ENCODE data around the gene KCNJ10.

Gene KCNJ10

GRCh38 chr1:159979257-159979656 is 90.7 kb downstream of the KCNJ10 start:
- Histone ChIP-seq H2BK120ac (ENCODE audit: low read depth, low read length) (no peak overlapping the region), H3K4ac (ENCODE audit: low read length) (no peak overlapping the region), H2AFZ (ENCODE audit: low read length) (no peak overlapping the region), H3K27ac (replicated peaks; ENCODE audit: low read length) (no peak overlapping the region), H3K4me3 (ENCODE audit: low read length in 2 of 2) (no peak overlapping the region), H3K18ac (ENCODE audit: low read length) (no peak overlapping the region), H2AK5ac (ENCODE audit: low read depth, low read length) (no peak overlapping the region), H3K23ac (ENCODE audit: low read depth, low read length, poor library complexity) (no peak overlapping the region), H4K8ac (ENCODE audit: low read depth, low read length) (no peak overlapping the region), H3K36me3 (replicated peaks in 1 of 2; ENCODE audit: control insufficient read depth in 2 of 2, insufficient read depth in 2 of 2, low read length in 2 of 2) (no peaks in the 10 kb centered on the region), H3K27me3 (ENCODE audit: control insufficient read depth in 3 of 3, insufficient read depth in 3 of 3, low read depth in 1 of 3, low read length in 3 of 3) (peaks cover 0 to 47% (median 0%) of the 10 kb centered on the region in 3 experiments), H3K79me1 (ENCODE audit: low read depth, low read length) (no peaks in the 10 kb centered on the region), H3K9ac (ENCODE audit: low read depth, low read length, poor library complexity) (no peak overlapping the region), H3K4me2 (ENCODE audit: insufficient read depth, low read length, poor library complexity, severe bottlenecking) (no peak overlapping the region), H3K9me3 (replicated peaks in 1 of 2; ENCODE audit: control insufficient read depth in 2 of 2, insufficient read depth in 1 of 2, low read depth in 1 of 2, low read length in 2 of 2) (no peaks in the 10 kb centered on the region), H2BK15ac (ENCODE audit: low read length) (no peak overlapping the region), H2BK12ac (ENCODE audit: low read length) (no peak overlapping the region), H4K91ac (ENCODE audit: low read depth, low read length, poor library complexity) (no peak overlapping the region), H3K14ac (ENCODE audit: low read length) (no peak overlapping the region), H2BK5ac (ENCODE audit: low read length) (no peak overlapping the region), H3K4me1 (ENCODE audit: control insufficient read depth in 2 of 2, insufficient read depth in 1 of 2, low read depth in 1 of 2, low read length in 2 of 2) (no peaks in the 10 kb centered on the region)
- no peak for DNase-seq (ENCODE audit: low spot score)
- WGBS, 2 donors (ENCODE audit: extremely low coverage in 2 of 2, insufficient read length in 2 of 2, insufficient replicate concordance in 1 of 2): no CpG with 5 or more reads among the region's 3 CpGs

DNA sequence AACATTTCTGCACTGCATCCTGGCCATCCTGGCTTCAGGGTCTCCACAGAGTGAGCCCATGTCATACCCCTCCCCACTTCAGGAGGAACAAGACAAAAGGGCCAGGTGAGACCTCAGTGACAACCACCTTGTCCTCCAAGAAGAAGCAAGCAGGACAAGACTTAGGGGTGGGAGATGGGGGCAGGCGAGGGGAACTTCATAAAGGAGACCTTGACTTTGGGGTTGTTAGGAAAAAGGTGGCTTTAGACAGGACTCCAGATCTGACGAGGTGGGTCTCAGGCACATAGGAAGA is 91.9 kb downstream of the KCNJ10 start:
- Histone ChIP-seq H3K14ac (ENCODE audit: low read length) (no peak overlapping the region), H3K4me3 (ENCODE audit: low read length in 2 of 2) (no peak overlapping the region), H3K36me3 (replicated peaks in 1 of 2; ENCODE audit: control insufficient read depth in 2 of 2, insufficient read depth in 2 of 2, low read length in 2 of 2) (no peaks in the 10 kb centered on the region), H3K4me2 (ENCODE audit: insufficient read depth, low read length, poor library complexity, severe bottlenecking) (no peak overlapping the region), H2BK5ac (ENCODE audit: low read length) (no peak overlapping the region), H3K27me3 (ENCODE audit: control insufficient read depth in 3 of 3, insufficient read depth in 3 of 3, low read depth in 1 of 3, low read length in 3 of 3) (peaks cover 0 to 41% (median 0%) of the 10 kb centered on the region in 3 experiments), H2AFZ (ENCODE audit: low read length) (no peak overlapping the region), H3K9me3 (replicated peaks in 1 of 2; ENCODE audit: control insufficient read depth in 2 of 2, insufficient read depth in 1 of 2, low read depth in 1 of 2, low read length in 2 of 2) (no peaks in the 10 kb centered on the region), H3K79me1 (ENCODE audit: low read depth, low read length) (no peaks in the 10 kb centered on the region), H2BK12ac (ENCODE audit: low read length) (no peak overlapping the region), H3K4ac (ENCODE audit: low read length) (no peak overlapping the region), H4K8ac (ENCODE audit: low read depth, low read length) (no peak overlapping the region), H3K18ac (ENCODE audit: low read length) (no peak overlapping the region), H2BK15ac (ENCODE audit: low read length) (no peak overlapping the region), H3K4me1 (ENCODE audit: control insufficient read depth in 2 of 2, insufficient read depth in 1 of 2, low read depth in 1 of 2, low read length in 2 of 2) (no peaks in the 10 kb centered on the region), H3K27ac (replicated peaks; ENCODE audit: low read length) (no peak overlapping the region), H4K91ac (ENCODE audit: low read depth, low read length, poor library complexity) (no peak overlapping the region), H3K9ac (ENCODE audit: low read depth, low read length, poor library complexity) (no peak overlapping the region), H2AK5ac (ENCODE audit: low read depth, low read length) (no peak overlapping the region), H3K23ac (ENCODE audit: low read depth, low read length, poor library complexity) (no peak overlapping the region), H2BK120ac (ENCODE audit: low read depth, low read length) (no peak overlapping the region)
- WGBS, 2 donors (ENCODE audit: extremely low coverage in 2 of 2, insufficient read length in 2 of 2, insufficient replicate concordance in 1 of 2): no CpG with 5 or more reads among the region's 2 CpGs
- no peak for DNase-seq (ENCODE audit: low spot score)

- H2AFZ ChIP-seq (ENCODE audit: low read length): no peak overlapping the region
- no peak overlapping the region for H2BK5ac ChIP-seq (ENCODE audit: low read length)
- no peak overlapping the region for H3K14ac ChIP-seq (ENCODE audit: low read length)
- no peak overlapping the region for H4K8ac ChIP-seq (ENCODE audit: low read depth, low read length)
- H4K91ac ChIP-seq (ENCODE audit: low read depth, low read length, poor library complexity): peak overlapping the region; percentile 67
- no CpG with 5 or more reads among the region's 6 CpGs for WGBS, 2 donors (ENCODE audit: extremely low coverage in 2 of 2, insufficient read length in 2 of 2, insufficient replicate concordance in 1 of 2)
- H3K4me1 ChIP-seq (ENCODE audit: control insufficient read depth in 2 of 2, insufficient read depth in 1 of 2, low read depth in 1 of 2, low read length in 2 of 2): no peaks in the 10 kb centered on the region
- DNase-seq (ENCODE audit: low spot score): no peak
- H2BK12ac ChIP-seq (ENCODE audit: low read length): no peak overlapping the region
- H3K79me1 ChIP-seq (ENCODE audit: low read depth, low read length): no peaks in the 10 kb centered on the region
- no peak overlapping the region for H3K4ac ChIP-seq (ENCODE audit: low read length)
- H3K23ac ChIP-seq (ENCODE audit: low read depth, low read length, poor library complexity): no peak overlapping the region
- H3K36me3 ChIP-seq (replicated peaks in 1 of 2; ENCODE audit: control insufficient read depth in 2 of 2, insufficient read depth in 2 of 2, low read length in 2 of 2): no peaks in the 10 kb centered on the region
- H3K4me2 ChIP-seq (ENCODE audit: insufficient read depth, low read length, poor library complexity, severe bottlenecking): no peak overlapping the region
- no peak overlapping the region for H3K4me3 ChIP-seq (ENCODE audit: low read length in 2 of 2)
- peaks cover 0 to 44% (median 0%) of the 10 kb centered on the region in 3 experiments for H3K27me3 ChIP-seq (ENCODE audit: control insufficient read depth in 3 of 3, insufficient read depth in 3 of 3, low read depth in 1 of 3, low read length in 3 of 3)
- H3K18ac ChIP-seq (ENCODE audit: low read length): no peak overlapping the region
- no peak overlapping the region for H2AK5ac ChIP-seq (ENCODE audit: low read depth, low read length)
- no peak overlapping the region for H2BK120ac ChIP-seq (ENCODE audit: low read depth, low read length)
- no peak overlapping the region for H2BK15ac ChIP-seq (ENCODE audit: low read length)
- no peak overlapping the region for H3K9ac ChIP-seq (ENCODE audit: low read depth, low read length, poor library complexity)
- H3K27ac ChIP-seq (replicated peaks; ENCODE audit: low read length): no peak overlapping the region
- H3K9me3 ChIP-seq (replicated peaks in 1 of 2; ENCODE audit: control insufficient read depth in 2 of 2, insufficient read depth in 1 of 2, low read depth in 1 of 2, low read length in 2 of 2): no peaks in the 10 kb centered on the region
Measured at GRCh38 chr1:159977364-159978106, 92.4 kb downstream of the KCNJ10 start.

GRCh38 chr1:159974350-159974965 is 95.5 kb downstream of the KCNJ10 start:
- Histone ChIP-seq H3K14ac (ENCODE audit: low read length) (no peak overlapping the region), H3K4me1 (ENCODE audit: control insufficient read depth in 2 of 2, insufficient read depth in 1 of 2, low read depth in 1 of 2, low read length in 2 of 2) (no peaks in the 10 kb centered on the region), H3K36me3 (replicated peaks in 1 of 2; ENCODE audit: control insufficient read depth in 2 of 2, insufficient read depth in 2 of 2, low read length in 2 of 2) (no peaks in the 10 kb centered on the region), H3K27me3 (ENCODE audit: control insufficient read depth in 3 of 3, insufficient read depth in 3 of 3, low read depth in 1 of 3, low read length in 3 of 3) (peaks cover 0 to 50% (median 0%) of the 10 kb centered on the region in 3 experiments), H2BK120ac (ENCODE audit: low read depth, low read length) (no peak overlapping the region), H3K4me2 (ENCODE audit: insufficient read depth, low read length, poor library complexity, severe bottlenecking) (no peak overlapping the region), H3K9ac (ENCODE audit: low read depth, low read length, poor library complexity) (no peak overlapping the region), H2BK15ac (ENCODE audit: low read length) (no peak overlapping the region), H2AFZ (ENCODE audit: low read length) (no peak overlapping the region), H2BK5ac (ENCODE audit: low read length) (no peak overlapping the region), H3K18ac (ENCODE audit: low read length) (no peak overlapping the region), H3K9me3 (replicated peaks in 1 of 2; ENCODE audit: control insufficient read depth in 2 of 2, insufficient read depth in 1 of 2, low read depth in 1 of 2, low read length in 2 of 2) (no peaks in the 10 kb centered on the region), H3K27ac (replicated peaks; ENCODE audit: low read length) (no peak overlapping the region), H4K91ac (ENCODE audit: low read depth, low read length, poor library complexity) (no peak overlapping the region), H3K4ac (ENCODE audit: low read length) (no peak overlapping the region), H4K8ac (ENCODE audit: low read depth, low read length) (no peak overlapping the region), H3K79me1 (ENCODE audit: low read depth, low read length) (no peaks in the 10 kb centered on the region), H2BK12ac (ENCODE audit: low read length) (no peak overlapping the region), H2AK5ac (ENCODE audit: low read depth, low read length) (no peak overlapping the region), H3K4me3 (ENCODE audit: low read length in 2 of 2) (no peak overlapping the region), H3K23ac (ENCODE audit: low read depth, low read length, poor library complexity) (no peak overlapping the region)
- no CpG with 5 or more reads among the region's 7 CpGs for WGBS, 2 donors (ENCODE audit: extremely low coverage in 2 of 2, insufficient read length in 2 of 2, insufficient replicate concordance in 1 of 2)
- DNase-seq (ENCODE audit: low spot score): no peak

Data from neuronal stem cell (in vitro differentiated cells).